NK-92 (cell line): Measurements from ENCODE around the gene COP1.

Source experiments
- DNase-seq: peaks from one replicate; lab custom pipeline; 2025; ENCODE audit not compliant: unreplicated experiment; lab: John Stamatoyannopoulos, UW

Gene COP1

DNA sequence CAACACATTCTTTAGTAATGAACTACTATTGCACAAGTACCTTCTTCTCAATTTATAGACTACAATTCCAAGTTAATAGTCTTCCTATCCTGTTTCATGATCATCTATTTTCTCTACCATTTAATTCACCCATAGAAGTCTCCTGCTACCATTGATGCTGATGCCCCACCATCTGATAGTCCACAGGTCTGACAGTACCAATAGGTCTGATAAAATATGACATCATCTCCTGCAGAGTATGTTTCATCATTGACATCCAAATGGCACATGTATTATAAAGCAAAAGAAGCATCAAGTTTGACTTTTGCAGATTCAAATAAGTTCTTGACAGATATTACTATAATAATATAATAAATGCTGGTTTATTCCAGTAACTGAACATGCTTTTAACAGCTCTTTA lies 5.5 kb downstream of the COP1 start:
- DNase-seq, result no peak

DNA sequence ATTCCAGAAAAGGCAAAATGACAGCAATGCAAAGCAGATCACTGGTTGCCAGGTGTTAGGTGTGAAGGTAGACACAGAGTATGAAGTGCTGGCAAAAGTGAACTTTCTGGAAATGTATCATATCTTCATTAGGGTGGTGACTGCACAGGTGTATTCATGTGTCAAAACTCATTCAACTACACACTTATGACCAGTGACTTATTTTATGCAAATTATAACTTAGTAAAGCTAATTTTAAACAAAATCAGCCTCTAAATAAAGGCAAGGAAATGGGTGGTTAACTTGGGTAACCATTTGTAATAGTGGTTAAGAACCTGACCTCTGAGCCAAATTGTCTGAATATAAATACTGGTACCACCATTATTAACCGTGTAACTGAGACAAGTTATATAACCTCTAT lies 7.4 kb downstream of the COP1 start:
- no peak for DNase-seq

DNA sequence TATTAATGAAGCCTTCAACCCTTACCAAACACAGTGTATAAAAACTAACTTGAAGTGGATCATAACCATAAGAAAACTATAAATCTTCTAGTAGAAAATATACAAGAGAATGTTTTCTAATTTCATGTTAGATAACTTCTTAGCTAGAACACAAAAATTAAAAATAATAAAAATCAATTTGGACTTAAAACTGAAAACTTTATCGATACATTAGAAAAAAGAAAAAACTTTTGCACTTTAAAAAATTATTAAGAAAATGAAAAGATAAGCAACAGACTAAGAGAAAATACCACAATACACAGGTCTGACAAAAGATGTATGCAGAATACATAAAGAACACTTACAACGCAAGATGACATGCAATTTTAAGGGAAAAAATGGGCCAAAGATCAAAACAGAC lies 8.7 kb downstream of the COP1 start:
- no peak for DNase-seq

DNA sequence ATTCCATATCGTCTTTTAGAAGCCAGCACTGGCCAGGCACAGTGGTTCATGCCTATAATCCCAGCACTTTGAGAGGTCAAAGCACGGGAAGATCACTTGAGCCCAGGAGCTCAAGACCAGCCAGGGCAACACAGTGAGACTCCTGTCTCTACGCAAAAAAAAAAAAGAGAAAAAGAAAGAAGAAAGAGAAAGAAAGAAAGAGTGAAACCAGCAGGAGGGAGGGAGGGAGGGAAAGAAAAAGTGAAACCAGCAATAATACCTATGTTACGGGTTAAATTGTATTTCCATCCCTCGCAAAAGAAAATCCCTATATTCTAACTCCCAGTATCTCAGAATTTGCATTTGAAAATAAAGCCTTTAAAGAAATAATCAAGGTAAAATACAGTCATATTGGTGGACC lies 10.4 kb downstream of the COP1 start:
- DNase-seq, result no peak

DNA sequence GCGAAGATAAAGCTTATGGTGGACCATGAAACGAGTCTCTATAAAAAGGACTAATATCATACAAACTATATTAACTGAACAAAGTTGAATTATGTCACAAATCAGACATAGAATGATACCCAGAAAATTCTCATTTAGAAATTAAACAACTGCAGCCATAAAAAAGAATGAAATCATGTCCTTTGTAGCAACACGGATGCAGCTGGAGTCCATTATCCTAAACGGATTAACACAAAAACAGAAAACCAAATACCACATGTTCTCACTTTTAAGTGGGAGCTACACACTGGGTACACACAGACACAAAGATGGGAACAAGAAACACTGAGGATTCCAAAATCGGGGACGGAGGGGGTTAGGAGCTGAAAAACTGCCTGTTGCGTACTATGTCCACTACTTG lies 11.5 kb downstream of the COP1 start:
- no peak for DNase-seq

DNA sequence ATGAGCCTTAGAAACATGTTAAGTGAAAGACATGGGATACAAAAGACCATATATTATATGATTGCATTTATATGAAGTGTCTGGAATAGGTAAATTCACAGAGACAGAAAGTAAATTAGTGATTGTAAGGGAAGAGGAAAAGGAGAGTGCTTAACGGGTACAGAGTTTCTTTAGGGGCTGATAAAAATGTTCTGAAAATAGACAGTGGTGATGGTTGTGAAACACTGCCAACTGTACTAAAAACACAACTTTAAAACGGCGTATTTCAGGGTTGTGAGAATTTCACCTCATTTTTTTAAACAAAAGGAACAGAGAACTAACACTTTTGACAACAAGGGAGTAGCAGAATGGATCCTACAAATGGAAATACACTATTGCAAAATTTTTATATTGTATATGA lies 13.4 kb downstream of the COP1 start:
- no peak for DNase-seq

DNA sequence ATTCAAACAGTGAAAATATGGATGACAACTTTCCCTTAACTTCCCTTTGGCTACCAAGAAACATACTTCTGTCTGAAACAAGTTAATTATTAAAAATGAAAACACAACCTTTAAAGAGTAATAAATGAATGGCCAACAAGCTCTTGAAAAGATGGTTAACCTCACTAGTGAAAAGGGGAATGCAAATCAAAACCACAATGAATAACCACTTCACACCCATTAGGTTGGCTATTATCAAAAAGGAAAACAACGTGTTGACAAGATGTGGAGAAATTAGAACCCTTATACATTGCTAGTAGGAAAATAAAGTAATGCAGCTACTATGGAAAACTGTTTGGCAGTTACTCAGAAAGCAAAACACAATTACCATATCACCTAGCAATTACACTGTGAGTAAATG lies 14.1 kb downstream of the COP1 start:
- no peak for DNase-seq

DNA sequence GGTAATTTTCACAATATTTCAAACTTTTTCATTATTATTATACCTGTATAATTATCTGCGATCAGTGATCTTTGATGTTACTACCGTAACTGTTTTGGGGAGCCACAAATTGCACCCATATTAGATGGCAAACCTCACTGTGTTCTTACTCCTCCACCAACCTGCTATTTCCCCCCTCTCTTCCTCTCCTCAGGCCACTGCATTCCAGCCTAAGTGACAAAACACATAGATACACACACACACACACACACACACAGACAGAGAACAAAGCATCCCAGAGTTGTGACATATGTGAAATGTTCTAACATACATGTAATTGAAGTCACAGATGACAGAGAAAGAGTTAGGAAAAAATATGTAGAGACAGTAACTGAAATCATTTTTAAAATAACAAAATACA lies 18.5 kb downstream of the COP1 start:
- DNase-seq, result no peak

DNA sequence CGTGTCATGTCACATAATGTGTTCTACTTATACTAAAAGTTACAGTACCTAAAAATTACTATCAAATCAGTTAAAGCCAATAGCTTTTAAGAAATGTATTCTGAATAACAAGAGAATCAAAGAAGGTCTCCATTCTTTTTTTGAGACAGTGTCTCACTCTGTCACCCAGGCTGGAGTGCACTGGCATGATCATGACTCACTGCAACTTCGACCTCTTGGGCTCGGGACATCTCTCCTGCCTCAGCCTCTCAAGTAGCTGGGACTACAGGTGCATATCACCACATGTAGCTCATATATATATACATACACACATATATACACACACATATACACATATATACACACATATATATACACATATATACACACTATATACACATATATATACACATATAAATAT lies 20.1 kb downstream of the COP1 start:
- DNase-seq, result no peak

DNA sequence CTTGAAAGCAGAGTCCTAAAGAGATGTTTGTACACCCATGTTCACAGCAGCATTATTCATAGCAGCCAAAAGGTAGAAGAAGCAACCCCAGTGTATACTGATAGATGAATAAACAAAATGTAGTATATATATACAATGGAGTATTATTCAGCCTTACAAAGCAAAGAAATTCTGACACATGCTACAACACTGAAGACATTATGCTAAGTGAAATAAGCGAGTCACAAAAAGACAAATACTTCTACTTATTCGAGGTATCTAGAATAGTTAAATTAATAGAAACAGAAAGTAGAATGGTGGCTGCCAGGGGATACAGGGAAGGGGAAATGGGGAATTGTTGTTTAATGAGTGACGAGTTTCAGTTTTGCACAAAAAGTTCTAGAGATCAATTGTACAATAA lies 23.5 kb downstream of the COP1 start:
- no peak for DNase-seq

DNA sequence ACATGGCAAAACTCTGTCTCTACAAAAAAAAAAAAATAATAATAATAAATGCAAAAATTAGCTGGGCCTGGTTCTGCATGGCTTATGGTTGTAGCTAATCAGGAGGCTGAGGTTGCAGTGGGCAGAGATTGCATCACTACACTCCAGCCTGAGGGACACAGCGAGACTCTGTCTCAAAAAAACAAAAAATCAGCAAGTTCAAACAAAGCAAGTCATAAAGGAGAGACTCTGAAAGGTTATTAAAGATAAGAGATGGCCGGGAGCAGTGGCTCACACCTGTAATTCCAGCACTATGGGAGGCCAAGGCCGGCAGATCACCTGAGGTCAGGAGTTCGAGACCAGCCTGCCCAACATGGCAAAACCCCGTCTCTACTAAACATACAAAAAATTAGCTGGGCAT lies 28.8 kb downstream of the COP1 start:
- no peak for DNase-seq

DNA sequence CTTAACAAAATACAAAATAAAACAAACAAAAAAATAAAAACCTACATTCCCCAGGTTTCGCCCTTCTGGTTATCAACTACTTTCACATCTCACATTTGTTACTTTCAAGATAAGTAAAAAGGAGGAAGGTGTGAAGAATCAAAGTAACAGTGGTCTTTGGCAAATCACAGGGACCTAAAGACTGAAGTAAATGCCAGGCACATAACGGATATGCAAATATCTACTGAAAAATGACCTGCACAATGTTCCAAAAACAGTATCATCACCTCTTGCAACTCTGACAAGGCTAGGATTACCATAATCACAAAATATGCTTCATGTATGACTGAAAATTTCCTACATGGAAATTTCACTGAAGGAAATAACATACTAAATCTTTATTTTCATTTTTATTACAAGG lies 29.3 kb downstream of the COP1 start:
- no peak for DNase-seq

DNA sequence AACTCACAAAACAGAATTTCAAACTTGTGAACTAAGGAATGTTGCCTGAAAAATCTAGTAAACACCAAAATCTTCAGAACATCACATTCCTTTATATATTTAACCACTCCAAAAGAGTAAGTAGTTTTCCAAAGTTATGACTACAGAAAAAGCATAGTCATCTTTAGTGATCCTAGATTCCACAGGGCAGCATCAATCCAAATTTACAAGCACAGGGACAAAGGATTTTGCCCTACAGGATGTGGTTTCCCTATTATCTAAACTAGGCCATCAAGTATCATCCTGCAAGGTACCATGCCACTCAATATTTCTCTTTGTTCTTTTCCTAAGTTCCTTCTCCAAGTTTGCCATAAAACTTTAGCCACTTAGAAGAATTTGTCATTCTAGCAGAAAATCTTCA lies 33.0 kb downstream of the COP1 start:
- DNase-seq, result no peak

DNA sequence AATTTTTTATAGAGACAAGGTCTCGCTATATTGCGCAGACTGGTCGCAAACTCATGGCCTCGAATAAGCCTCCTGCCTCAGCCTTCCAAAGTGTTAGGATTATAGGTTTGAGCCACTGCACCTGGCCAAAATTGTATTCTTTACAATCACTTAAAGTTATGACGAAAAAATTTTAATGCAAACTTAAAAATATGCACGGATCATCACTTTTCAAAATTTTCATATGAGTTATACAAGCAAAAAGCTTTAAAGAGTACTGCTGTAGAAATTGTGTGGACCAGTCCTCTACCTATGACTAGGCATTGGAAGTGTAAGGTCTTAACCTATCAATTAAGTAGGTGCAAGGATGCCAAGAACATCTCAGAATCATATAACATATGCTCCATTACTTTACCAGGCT lies 34.9 kb downstream of the COP1 start:
- no peak for DNase-seq

DNA sequence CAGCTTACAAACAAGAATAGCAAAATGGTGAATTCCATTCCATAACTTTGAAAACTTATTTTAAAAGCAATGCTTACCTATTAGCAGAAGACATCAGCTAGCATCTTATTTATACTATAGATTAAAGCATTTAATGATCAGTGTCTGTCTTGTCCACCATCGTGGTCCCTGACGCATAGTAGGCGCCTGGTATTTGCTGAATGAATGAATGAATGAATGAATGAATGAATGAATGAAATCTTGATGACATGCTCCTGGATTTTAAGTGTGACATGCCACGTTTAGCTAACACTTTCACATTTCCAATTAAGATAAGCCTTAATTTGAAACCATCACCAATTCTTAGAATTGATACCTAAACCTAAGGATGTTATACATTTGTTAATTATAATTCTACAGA lies 39.9 kb downstream of the COP1 start:
- no peak for DNase-seq

DNA sequence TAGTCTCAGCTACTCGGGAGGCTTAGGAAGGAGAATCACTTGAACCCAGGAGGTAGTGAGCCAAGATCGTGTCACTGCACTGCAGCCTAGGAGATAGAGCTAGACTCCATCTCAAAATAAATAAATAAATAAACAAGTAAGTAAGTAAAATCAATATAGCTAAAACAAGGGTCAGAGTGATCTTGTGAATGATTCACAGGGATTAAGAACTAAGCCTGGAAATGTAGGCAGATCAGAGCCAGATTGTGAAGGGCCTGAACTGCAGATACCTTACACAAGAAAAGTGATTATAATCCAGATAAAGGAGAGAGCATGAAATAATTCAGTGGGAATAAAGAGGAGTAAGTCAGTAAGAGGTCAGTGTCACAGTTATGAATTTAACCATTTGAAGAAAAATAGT lies 41.5 kb downstream of the COP1 start:
- no peak for DNase-seq

DNA sequence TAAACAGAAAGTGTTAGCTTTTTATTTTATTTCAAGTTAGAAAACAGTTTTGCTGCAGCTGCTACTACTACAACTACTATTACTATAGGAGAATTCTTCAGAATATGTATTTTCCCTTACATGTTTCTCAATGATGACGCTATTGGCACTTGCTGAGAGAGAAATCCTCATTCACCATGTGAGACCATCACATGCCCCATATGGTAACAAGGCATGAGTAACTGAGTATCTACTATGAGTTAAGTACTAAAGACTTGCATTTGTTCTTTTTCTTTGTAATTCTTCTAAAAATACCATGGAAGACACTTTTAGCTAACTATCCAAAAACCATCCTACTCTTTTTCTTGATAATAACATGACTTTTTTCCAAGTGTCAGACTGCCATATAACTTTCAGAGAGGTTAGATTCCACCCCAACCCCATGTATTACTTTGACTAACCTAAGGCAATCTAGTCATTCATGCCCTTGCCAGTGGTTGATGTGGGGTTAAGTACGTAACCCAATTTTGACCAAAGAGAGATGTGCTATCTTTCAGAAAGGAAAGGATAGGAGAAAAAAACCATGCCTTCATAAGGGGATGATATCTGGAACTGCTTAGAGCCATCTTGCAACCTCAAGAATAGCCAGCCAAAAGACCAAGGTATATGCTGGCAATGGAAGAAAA lies 42.9 kb downstream of the COP1 start:
- DNase-seq, result no peak

DNA sequence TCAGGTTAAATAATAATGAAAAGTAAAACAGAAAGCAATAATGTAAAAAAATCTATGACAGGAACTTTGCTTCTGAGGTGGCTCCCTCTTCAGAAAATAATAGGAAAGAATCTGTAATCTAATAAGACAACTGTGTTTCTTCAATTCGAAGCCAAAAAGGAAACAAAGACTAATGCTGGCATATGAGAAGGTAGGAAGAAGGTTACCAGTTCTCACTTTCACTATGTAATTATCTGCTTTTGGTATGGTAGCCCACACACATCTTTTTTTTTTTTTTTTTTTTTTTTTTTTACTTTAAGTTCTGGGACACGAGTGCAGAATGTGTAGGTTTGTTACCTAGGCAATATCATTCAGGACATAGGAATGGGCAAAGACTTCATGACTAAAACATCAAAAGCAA lies 47.1 kb downstream of the COP1 start:
- DNase-seq, result no peak

DNA sequence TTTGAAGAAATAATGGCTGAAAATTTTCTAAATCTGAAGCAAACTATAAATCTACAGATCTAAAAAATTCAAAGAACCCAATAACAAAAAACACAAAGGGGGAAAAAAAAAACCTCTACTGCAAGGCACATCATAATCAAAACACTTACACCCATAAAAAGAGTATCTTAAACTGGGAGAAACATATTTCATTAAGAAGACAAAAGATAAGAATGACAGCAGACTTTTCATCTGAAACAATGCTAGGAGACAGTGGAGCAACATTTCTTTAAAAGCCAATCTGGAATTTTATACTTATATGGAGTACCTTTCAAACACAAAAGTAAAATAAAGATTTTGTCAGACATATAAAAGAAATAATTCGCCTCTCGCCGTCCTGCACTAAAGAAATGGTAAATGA lies 49.1 kb downstream of the COP1 start:
- no peak for DNase-seq

DNA sequence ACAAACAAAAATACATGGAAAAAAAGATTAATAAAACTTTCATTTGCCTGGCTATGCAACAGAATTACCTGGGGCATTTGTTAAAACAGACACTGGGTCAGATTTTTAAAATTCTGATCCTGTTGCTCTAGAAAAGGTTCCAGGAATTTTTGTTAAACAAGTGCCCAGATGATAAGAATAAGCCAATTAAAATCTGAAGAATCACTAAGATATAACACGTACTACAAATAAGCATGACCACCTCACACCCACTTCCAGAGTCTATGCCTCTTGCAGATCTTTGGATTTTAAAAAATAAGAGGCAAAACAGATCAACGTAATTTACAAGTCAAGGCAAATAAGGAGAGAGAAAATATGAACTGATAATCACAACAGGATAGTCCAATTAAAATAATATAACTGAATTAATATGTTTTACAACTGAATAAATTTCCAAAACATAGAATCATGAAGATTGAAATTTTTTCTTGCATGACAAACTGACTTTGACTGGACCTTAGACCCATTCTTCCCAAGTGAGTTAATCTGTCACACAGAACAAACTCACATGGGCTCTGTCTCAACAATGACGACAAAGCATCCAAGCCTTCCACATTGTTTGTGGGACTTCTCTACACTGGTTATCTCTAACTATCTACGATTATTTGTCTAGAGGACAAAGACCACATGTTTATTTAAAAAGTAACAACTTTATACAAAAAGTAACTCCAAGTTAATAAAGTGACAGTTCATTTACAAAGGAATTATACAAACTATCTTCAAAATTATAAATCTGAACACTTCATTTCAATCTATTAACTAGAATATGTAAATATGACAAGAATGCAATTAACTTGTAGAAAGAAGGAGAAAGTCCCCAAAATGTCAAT lies 56.9 kb downstream of the COP1 start:
- DNase-seq, result no peak

DNA sequence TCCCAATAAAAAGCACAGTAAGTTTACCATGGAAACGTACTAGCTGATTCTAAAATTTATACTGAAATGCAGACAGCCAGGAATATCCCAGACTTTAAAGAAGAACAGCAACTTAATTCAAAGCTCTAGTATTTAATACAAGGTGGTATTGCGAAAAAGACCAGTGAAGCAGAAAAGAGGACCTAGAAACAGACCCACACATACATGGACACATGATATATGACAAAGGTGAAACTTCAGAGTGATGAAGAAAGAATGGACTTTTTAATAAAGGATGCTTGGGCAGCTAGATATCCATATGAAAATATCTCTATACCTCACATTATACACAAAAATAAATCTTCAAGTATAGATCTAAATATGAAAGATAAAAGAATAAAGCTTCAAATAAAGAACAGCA lies 62.6 kb downstream of the COP1 start:
- no peak for DNase-seq

DNA sequence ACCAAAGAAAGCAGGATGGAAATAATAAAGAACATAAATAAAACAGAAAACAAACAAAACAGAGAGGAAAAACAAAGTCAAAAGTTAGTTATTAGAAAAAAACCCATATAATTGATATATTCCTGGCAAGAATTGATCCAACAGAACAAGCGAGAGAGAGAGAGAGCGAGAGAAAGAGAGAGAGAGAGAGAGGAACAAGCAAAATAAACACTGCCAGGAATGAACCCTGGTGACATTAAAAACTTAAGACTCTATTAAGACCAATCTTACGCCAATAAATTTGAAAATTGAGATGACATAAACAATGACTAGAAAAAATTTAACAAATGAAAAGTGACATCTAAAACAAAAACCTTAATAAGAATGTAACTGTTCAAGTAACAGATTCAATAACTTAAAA lies 64.1 kb downstream of the COP1 start:
- DNase-seq, result no peak

DNA sequence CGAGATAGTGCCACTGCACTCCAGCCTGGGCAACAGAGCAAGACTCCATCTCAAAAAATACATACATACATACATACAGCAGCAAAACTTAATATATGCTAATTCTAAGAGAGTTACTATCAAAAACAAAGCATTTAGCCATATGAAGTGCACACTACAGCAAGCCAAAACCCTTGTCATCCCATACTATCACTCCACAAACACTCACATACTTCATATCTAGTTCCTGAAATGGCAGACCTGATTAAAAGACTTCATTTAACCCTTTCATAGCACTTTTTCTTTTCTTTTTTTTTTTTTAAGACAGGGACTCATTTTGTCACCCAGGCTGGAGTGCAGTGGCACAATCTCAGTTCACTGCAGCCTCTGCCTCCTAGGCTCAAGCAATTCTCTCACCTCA lies 65.6 kb downstream of the COP1 start:
- no peak for DNase-seq
